ENCODE data around the gene ERP27. TPM values are rescaled to one million over a fixed set of nuclear protein-coding genes. Genes with fewer than 3 reads are reported as not detected.

Gene ERP27
- total RNA-seq, 2 donors from 2014 or later, result 2.4 TPM; not detected in 1

DNA sequence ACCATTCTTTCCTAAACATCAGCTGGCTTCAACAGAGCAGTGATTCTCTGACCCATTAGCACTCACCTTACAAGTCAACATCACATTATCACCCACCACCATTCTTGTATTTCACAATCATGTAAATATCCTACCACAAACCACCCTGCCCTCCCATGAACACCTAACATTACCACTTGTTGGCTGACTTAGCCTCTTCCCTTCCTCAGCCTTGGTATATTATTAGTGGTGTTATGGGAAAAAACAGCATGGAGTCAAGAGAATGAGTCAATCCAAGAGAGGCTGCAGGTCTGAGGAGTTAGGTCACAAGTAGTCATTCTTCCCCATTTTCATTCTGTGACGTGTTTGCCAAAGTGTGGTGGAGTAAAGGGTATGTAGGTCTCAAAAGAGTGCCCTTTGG, 30.4 kb downstream of the ERP27 start:
- DNase-seq (ENCODE audit: low spot score) (no peak), ATAC-seq (ENCODE audit: insufficient number of reproducible peaks, low FRiP score, low read depth) (no peak)
- no peaks in the 10 kb centered on the region for H3K36me3 ChIP-seq
- no peak overlapping the region for H3K4me3 ChIP-seq
- no peaks in the 10 kb centered on the region for H3K9me3 ChIP-seq
- H3K27me3 ChIP-seq (replicated peaks; ENCODE audit: insufficient read depth), result no peaks in the 10 kb centered on the region
- TF ChIP-seq, protein P1, sequence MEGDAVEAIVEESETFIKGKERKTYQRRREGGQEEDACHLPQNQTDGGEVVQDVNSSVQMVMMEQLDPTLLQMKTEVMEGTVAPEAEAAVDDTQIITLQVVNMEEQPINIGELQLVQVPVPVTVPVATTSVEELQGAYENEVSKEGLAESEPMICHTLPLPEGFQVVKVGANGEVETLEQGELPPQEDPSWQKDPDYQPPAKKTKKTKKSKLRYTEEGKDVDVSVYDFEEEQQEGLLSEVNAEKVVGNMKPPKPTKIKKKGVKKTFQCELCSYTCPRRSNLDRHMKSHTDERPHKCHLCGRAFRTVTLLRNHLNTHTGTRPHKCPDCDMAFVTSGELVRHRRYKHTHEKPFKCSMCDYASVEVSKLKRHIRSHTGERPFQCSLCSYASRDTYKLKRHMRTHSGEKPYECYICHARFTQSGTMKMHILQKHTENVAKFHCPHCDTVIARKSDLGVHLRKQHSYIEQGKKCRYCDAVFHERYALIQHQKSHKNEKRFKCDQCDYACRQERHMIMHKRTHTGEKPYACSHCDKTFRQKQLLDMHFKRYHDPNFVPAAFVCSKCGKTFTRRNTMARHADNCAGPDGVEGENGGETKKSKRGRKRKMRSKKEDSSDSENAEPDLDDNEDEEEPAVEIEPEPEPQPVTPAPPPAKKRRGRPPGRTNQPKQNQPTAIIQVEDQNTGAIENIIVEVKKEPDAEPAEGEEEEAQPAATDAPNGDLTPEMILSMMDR (IDR thresholded peaks at IDR 0.05), result no peak
- H3K27ac ChIP-seq, result no peak overlapping the region
- H3K4me1 ChIP-seq (ENCODE audit: control insufficient read depth in 1 of 2, low read depth in 2 of 2), result peaks cover 14 to 38% of the 10 kb centered on the region in 2 donors

DNA sequence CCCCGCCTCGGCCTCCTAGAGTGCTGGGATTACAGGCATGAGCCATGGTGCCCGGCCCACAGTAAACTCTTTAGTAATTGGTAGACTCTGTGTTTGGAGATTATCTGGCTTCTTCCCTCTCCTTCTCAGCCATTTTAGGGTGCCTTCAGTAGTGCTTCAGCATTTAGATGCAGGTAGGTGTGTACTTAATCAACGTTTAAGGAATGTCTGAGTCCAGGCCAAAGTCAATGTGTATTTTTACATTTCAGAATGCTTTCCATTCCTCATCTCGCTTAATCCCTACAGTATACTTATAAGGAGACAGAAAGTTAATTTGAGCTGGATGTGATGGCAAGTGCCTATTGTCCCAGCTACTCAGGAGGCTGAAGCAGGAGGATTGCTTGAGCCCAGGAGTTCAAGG, 32.2 kb downstream of the ERP27 start:
- H3K4me3 ChIP-seq, result no peak overlapping the region
- H3K36me3 ChIP-seq, result no peaks in the 10 kb centered on the region
- peak overlapping the region; percentile 21 to 65 for H3K27ac ChIP-seq
- H3K9me3 ChIP-seq, result no peaks in the 10 kb centered on the region
- DNase-seq (ENCODE audit: low spot score), result no peak
- peaks cover 14 to 38% of the 10 kb centered on the region in 2 donors for H3K4me1 ChIP-seq (ENCODE audit: control insufficient read depth in 1 of 2, low read depth in 2 of 2)
- H3K27me3 ChIP-seq (replicated peaks; ENCODE audit: insufficient read depth), result no peaks in the 10 kb centered on the region
- ATAC-seq (ENCODE audit: insufficient number of reproducible peaks, low FRiP score, low read depth), result no peak
- TF ChIP-seq, protein P1 (IDR thresholded peaks at IDR 0.05), result no peak

DNA sequence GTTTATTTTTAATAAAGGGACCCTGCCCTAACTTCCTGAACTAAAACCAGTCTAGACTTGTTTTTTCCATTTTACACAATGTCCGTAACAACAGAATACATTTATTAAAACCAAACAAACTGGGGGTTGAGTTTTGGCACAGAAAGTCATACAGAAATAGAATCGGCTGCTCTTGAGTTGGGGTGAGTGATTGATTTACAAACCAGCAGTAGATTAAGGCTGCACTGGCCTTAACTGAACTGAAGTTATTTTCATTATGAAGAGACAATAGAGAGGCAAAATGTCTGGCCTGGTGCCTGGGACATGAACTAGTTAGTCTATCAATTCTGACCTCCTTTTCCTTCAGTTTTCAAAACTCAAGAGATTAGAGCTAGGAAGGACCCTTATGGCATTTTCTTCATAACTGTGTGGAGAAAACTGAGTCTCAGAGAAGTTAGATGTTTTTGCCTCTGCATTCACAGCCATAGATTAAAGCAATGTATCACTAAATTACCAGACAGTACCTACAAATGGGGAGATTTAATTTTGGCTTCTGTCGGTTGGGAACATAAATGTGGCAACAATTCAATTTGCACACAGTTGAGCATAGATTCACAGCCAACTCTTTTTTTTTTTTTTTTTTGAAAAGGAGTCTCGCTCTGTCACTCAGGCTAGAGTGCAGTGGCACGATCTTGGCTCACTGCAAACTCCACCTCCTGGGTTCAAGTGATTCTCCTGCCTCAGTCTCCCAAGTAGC, 32.9 kb downstream of the ERP27 start:
- Histone ChIP-seq H3K27ac (peak overlapping the region; percentile 21 to 65), H3K4me3 (peak overlapping the region; percentile 2), H3K27me3 (replicated peaks; ENCODE audit: insufficient read depth) (no peaks in the 10 kb centered on the region), H3K4me1 (ENCODE audit: control insufficient read depth in 1 of 2, low read depth in 2 of 2) (peaks cover 14 to 38% of the 10 kb centered on the region in 2 donors), H3K9me3 (no peaks in the 10 kb centered on the region), H3K36me3 (no peaks in the 10 kb centered on the region)
- DNase-seq (ENCODE audit: low spot score), result no peak
- no peak for ATAC-seq (ENCODE audit: insufficient number of reproducible peaks, low FRiP score, low read depth)
- TF ChIP-seq, protein P1 (IDR thresholded peaks at IDR 0.05), result no peak

DNA sequence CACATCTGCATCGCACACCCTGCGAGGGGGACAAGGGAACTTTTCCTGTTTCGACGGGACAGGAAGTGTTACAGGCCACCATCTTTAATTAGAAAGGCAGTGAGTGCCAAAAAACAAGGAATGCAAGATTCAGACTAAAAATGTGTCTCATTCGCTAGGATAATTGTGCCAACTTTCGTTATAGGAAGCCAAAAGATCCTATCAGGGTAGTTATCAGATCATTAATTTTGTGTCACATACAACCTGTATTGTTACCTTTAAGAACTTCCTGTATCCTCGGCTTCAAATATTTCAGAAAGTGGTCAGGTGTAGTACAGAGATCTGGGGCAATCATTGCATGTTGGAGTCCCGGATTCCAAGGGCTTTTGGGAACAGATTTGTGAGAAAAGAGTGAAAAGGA, 33.5 kb downstream of the ERP27 start:
- Histone ChIP-seq H3K4me1 (ENCODE audit: control insufficient read depth in 1 of 2, low read depth in 2 of 2) (peaks cover 14 to 38% of the 10 kb centered on the region in 2 donors), H3K36me3 (no peaks in the 10 kb centered on the region), H3K9me3 (no peaks in the 10 kb centered on the region), H3K4me3 (peak overlapping the region; percentile 2), H3K27ac (peak overlapping the region; percentile 21 to 65), H3K27me3 (replicated peaks; ENCODE audit: insufficient read depth) (no peaks in the 10 kb centered on the region)
- TF ChIP-seq, protein P1 (IDR thresholded peaks at IDR 0.05), result no peak
- DNase-seq (ENCODE audit: low spot score) (no peak), ATAC-seq (ENCODE audit: insufficient number of reproducible peaks, low FRiP score, low read depth) (no peak)

DNA sequence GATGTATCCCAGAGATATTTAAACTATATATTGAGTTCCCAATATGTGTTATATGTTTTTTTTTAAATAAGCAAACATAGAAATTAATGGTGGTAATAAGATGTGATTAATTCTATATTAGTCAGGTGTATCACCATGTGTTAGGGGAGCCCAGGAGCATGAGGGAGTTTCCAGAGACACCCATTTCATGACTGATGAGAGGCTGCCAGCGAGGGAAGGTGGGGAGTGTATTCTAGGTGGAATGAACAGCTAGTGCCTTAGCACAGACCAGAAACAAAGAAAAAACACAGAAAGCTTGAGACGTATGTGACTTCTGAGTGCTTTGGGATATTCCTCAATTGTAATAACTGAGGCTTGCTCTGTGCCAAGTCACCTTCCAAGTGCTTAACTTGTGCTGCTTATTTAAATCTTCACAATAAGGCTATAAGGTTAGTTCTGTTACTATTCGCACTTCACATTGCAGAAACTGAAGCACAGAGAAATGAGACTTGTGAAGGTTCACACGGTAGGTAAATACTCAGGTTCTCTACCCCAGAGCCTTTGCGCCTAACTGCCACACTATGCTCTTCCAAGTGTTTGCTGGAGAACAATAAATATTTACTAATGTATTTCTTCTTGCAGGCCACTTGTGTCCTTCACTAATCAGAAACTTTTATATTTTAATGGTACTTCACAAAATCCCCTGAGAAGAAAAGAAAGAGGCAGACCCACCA, 34.8 kb downstream of the ERP27 start:
- Histone ChIP-seq H3K4me3 (no peak overlapping the region), H3K27me3 (replicated peaks; ENCODE audit: insufficient read depth) (no peaks in the 10 kb centered on the region), H3K4me1 (ENCODE audit: control insufficient read depth in 1 of 2, low read depth in 2 of 2) (peaks cover 14 to 38% of the 10 kb centered on the region in 2 donors), H3K27ac (peak overlapping the region; percentile 21 to 65), H3K36me3 (no peaks in the 10 kb centered on the region), H3K9me3 (no peaks in the 10 kb centered on the region)
- ATAC-seq (ENCODE audit: insufficient number of reproducible peaks, low FRiP score, low read depth) (no peak), DNase-seq (ENCODE audit: low spot score) (no peak)
- TF ChIP-seq, protein P1 (IDR thresholded peaks at IDR 0.05), result no peak
